Parathyroid adenoma (tissue), 2 donors: ENCODE results near the gene SMS.

Experiments used
- H2AFZ ChIP-seq: fragments of 300-600 bp; sonication (generic); one replicate; pipeline ENCODE4 v1.7.0; 2017; ENCODE audit warnings: antibody characterized with exemption, mild to moderate bottlenecking
- H3K27ac ChIP-seq: fragments of 300-600 bp; sonication (generic); one replicate; pipeline ENCODE4 v1.7.0; 2017
- H3K27me3 ChIP-seq: fragments of 300-600 bp; sonication (generic); one replicate; pipeline ENCODE4 v1.7.0; 2017; ENCODE audit warnings: low read length; ENCODE audit not compliant: control insufficient read depth, insufficient read depth
- H3K36me3 ChIP-seq: fragments of 300-600 bp; sonication (generic); one replicate; pipeline ENCODE4 v1.7.0; 2017; ENCODE audit warnings: low read length; ENCODE audit not compliant: control insufficient read depth, insufficient read depth
- H3K4me1 ChIP-seq: fragments of 300-600 bp; sonication (generic); one replicate; pipeline ENCODE4 v1.7.0; 2017; ENCODE audit warnings: control low read depth
- H3K4me2 ChIP-seq: fragments of 300-600 bp; sonication (generic); one replicate; pipeline ENCODE4 v1.7.0; 2017; ENCODE audit warnings: low read length
- H3K4me3 ChIP-seq: fragments of 300-600 bp; sonication (generic); one replicate; pipeline ENCODE4 v1.7.0; 2017; ENCODE audit warnings: low read depth, low read length
- H3K79me2 ChIP-seq: fragments of 300-600 bp; sonication (generic); one replicate; pipeline ENCODE4 v1.7.0; 2017; ENCODE audit warnings: control low read depth
- H3K9ac ChIP-seq: fragments of 300-600 bp; sonication (generic); one replicate; pipeline ENCODE4 v1.7.0; 2017; ENCODE audit warnings: mild to moderate bottlenecking
- H3K9me3 ChIP-seq: fragments of 300-600 bp; sonication (generic); one replicate; pipeline ENCODE4 v1.7.0; 2017; ENCODE audit warnings: low read length; ENCODE audit not compliant: control insufficient read depth
- TF ChIP-seq, protein P1 (sequence below): fragments of 300-600 bp; sonication (generic); IDR thresholded peaks from one replicate; pipeline ENCODE4 v1.7.0; 2017; ENCODE audit warnings: antibody characterized with exemption, mild to moderate bottlenecking
- donor health status: primary hyperparathyroidism.

SMS gene

DNA sequence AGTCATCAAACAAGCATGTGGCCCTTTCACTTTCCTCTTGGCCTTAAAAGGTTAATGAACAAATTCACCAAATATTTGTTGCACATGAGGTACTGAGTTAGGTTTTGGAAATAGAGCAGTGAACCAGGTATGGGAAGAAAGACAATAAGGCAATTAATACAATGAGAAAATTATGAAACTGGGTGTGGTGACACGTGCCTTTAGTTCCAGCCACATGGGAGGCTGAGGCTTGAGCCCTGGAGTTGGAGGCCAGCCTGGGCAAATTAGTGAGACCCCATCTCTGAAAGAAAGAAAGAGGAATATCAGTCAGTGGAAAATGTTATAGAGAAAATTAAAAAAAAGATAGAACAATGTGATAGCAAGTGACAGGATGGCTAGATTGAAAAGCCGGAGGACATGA, 99.7 kb downstream of the SMS start:
- no peaks in the 10 kb centered on the region for H3K36me3 ChIP-seq
- H3K27ac ChIP-seq = no peak overlapping the region
- no peak overlapping the region for H3K9ac ChIP-seq
- TF ChIP-seq, protein P1, sequence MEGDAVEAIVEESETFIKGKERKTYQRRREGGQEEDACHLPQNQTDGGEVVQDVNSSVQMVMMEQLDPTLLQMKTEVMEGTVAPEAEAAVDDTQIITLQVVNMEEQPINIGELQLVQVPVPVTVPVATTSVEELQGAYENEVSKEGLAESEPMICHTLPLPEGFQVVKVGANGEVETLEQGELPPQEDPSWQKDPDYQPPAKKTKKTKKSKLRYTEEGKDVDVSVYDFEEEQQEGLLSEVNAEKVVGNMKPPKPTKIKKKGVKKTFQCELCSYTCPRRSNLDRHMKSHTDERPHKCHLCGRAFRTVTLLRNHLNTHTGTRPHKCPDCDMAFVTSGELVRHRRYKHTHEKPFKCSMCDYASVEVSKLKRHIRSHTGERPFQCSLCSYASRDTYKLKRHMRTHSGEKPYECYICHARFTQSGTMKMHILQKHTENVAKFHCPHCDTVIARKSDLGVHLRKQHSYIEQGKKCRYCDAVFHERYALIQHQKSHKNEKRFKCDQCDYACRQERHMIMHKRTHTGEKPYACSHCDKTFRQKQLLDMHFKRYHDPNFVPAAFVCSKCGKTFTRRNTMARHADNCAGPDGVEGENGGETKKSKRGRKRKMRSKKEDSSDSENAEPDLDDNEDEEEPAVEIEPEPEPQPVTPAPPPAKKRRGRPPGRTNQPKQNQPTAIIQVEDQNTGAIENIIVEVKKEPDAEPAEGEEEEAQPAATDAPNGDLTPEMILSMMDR = no peak
- H3K27me3 ChIP-seq = no peaks in the 10 kb centered on the region
- no peaks in the 10 kb centered on the region for H3K4me1 ChIP-seq
- no peak overlapping the region for H2AFZ ChIP-seq
- H3K79me2 ChIP-seq = no peaks in the 10 kb centered on the region
- H3K9me3 ChIP-seq = no peaks in the 10 kb centered on the region
- no peak overlapping the region for H3K4me2 ChIP-seq
- no peak overlapping the region for H3K4me3 ChIP-seq

DNA sequence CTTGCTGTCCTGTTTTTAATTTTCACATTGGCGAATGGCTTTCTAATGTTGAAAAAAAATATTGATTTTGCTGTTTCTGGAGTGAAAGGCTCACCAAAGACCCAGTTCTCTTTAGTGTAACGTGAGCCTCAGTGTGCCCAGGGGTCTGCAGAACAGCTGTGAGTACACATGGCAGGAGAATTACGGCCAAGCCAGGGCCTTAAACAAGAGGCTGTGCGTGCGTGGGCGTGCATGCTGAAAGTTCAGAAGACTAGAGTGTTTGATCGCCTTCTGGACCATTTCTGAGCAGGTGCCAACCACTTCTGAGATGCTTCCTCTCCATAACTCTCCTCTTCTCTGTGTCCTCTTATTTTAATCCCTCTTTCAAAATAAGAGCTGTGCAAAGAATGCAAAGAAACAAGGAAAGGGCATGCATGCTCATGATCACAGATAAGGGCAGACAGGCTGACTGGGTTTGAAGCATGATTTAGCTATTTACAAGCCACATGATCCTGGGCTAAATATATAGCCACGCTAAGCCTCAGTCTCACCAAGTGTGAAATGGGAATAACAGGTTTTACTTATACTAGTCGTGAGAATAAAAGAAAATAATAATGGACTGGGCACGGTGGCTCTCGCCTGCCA, 101.5 kb downstream of the SMS start:
- H3K9me3 ChIP-seq = no peaks in the 10 kb centered on the region
- H2AFZ ChIP-seq = no peak overlapping the region
- no peaks in the 10 kb centered on the region for H3K36me3 ChIP-seq
- H3K4me3 ChIP-seq = no peak overlapping the region
- H3K4me2 ChIP-seq = no peak overlapping the region
- H3K4me1 ChIP-seq = no peaks in the 10 kb centered on the region
- no peak overlapping the region for H3K27ac ChIP-seq
- no peaks in the 10 kb centered on the region for H3K79me2 ChIP-seq
- H3K9ac ChIP-seq = no peak overlapping the region
- TF ChIP-seq, protein P1 = no peak
- H3K27me3 ChIP-seq = no peaks in the 10 kb centered on the region

DNA sequence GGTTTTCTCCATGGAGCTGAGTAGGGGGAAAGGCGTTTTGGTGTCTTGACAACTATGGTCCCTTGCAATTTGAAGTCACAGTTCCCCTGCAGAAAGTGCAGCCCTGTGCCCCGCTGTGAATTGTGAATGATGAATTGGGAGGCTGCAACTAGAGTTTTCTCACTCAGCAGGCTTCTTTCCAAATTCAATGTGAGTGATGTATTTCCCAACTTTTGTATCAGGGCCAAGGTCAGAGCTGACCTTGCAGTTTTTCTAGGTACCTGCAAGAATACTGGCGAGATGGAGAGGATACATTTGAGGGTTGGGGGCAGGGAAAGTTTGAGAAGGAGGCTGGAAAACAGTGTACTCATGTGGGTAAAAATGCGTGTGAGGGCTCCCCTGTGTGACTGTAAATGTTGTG, 103.4 kb downstream of the SMS start:
- Histone ChIP-seq H3K4me1 (no peaks in the 10 kb centered on the region), H3K36me3 (no peaks in the 10 kb centered on the region), H3K9me3 (no peaks in the 10 kb centered on the region), H2AFZ (no peak overlapping the region), H3K79me2 (no peaks in the 10 kb centered on the region), H3K9ac (no peak overlapping the region), H3K4me3 (no peak overlapping the region), H3K27me3 (no peaks in the 10 kb centered on the region), H3K27ac (no peak overlapping the region), H3K4me2 (no peak overlapping the region)
- TF ChIP-seq, protein P1 = no peak
